ENCODE results near the gene OR5C1.

DNA sequence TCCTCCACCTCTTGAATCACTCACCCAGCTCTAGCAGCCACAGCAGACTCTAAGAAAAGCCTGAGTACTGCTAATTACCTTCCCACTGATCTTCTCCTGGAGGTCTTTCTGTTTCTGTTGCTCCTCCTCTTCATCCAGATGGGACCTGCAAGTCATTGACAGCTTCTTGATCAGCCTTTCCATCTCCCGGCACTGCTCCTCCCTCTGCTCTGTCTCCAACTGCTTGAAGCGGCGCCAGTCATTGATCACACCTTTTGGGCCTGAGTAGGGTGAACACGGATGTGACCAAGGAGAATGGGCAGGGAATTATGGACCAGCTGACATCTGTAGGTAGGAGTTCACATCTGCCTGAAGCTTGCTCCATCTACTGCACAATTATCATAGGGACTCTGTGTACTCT is 34.2 kb downstream of the OR5C1 start:
- TF ChIP-seq, protein P1, sequence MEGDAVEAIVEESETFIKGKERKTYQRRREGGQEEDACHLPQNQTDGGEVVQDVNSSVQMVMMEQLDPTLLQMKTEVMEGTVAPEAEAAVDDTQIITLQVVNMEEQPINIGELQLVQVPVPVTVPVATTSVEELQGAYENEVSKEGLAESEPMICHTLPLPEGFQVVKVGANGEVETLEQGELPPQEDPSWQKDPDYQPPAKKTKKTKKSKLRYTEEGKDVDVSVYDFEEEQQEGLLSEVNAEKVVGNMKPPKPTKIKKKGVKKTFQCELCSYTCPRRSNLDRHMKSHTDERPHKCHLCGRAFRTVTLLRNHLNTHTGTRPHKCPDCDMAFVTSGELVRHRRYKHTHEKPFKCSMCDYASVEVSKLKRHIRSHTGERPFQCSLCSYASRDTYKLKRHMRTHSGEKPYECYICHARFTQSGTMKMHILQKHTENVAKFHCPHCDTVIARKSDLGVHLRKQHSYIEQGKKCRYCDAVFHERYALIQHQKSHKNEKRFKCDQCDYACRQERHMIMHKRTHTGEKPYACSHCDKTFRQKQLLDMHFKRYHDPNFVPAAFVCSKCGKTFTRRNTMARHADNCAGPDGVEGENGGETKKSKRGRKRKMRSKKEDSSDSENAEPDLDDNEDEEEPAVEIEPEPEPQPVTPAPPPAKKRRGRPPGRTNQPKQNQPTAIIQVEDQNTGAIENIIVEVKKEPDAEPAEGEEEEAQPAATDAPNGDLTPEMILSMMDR (IDR thresholded peaks at IDR 0.05; ENCODE audit: low read length) = no peak
- no peak for TF ChIP-seq EZH2phosphoT487 (IDR thresholded peaks at IDR 0.05; ENCODE audit: low read length)

Measured in MM.1S (cell line).